Neutrophil (primary cell): ENCODE measurements around the gene C16orf82.

ENCODE experiments used
- H3K27ac ChIP-seq: fragments of 200-600 bp; sonication (generic); 2 replicates; pipeline ENCODE4 v1.5.1; 2016; ENCODE audit warnings: mild to moderate bottlenecking, moderate library complexity
- H3K27me3 ChIP-seq: fragments of 200-600 bp; sonication (generic); 2 replicates; pipeline ENCODE4 v1.6.0; 2016; ENCODE audit warnings: mild to moderate bottlenecking
- H3K36me3 ChIP-seq: fragments of 200-600 bp; sonication (generic); 2 replicates; pipeline ENCODE4 v1.5.1; 2017
- H3K4me1 ChIP-seq, 2 experiments: fragments of 200-600 bp in 1 of 2; sonication (generic) in 1 of 2; 1 replicate in 1 of 2; 2 replicates in 1 of 2; pipeline versions ENCODE4 v1.5.1 to v1.6.1; 2013 to 2016; ENCODE audit warnings: low read depth in 1 of 2, low read length in 1 of 2, mild to moderate bottlenecking in 1 of 2, moderate library complexity in 1 of 2; ENCODE audit not compliant: control insufficient read depth in 1 of 2, insufficient read depth in 1 of 2
- H3K4me3 ChIP-seq, 2 experiments: fragments of 200-600 bp in 1 of 2; sonication (generic) in 1 of 2; 1 replicate in 1 of 2; 2 replicates in 1 of 2; pipeline ENCODE4 v1.5.1; 2013 to 2016; ENCODE audit warnings: low read depth in 1 of 2, low read length in 1 of 2, mild to moderate bottlenecking in 1 of 2, moderate library complexity in 1 of 2
- H3K9me3 ChIP-seq: fragments of 200-600 bp; sonication (generic); 2 replicates; pipeline ENCODE4 v1.5.1; 2016
- CTCF ChIP-seq: fragments of 200-600 bp; sonication (generic); IDR thresholded peaks from 2 replicates; pipeline ENCODE4 v1.5.1; 2016; ENCODE audit warnings: antibody characterized with exemption

C16orf82 gene

GRCh38 chr16:27103954-27104353 is 37.2 kb downstream of the C16orf82 start:
- Histone ChIP-seq H3K27me3 (peaks cover 23% of the 10 kb centered on the region), H3K4me1 (no peaks in the 10 kb centered on the region), H3K36me3 (no peaks in the 10 kb centered on the region), H3K9me3 (no peaks in the 10 kb centered on the region), H3K27ac (no peak overlapping the region), H3K4me3 (no peak overlapping the region)
- no peak for TF ChIP-seq CTCF

GRCh38 chr16:27106305-27106704 is 39.6 kb downstream of the C16orf82 start:
- Histone ChIP-seq H3K27ac (no peak overlapping the region), H3K4me3 (no peak overlapping the region), H3K4me1 (peaks cover 0 to 7% of the 10 kb centered on the region in 2 experiments), H3K36me3 (no peaks in the 10 kb centered on the region), H3K27me3 (peaks cover 37% of the 10 kb centered on the region), H3K9me3 (no peaks in the 10 kb centered on the region)
- TF ChIP-seq CTCF: no peak

GRCh38 chr16:27107185-27107592 is 40.5 kb downstream of the C16orf82 start:
- no peak for TF ChIP-seq CTCF
- peaks cover 0 to 7% of the 10 kb centered on the region in 2 experiments for H3K4me1 ChIP-seq
- H3K36me3 ChIP-seq: no peaks in the 10 kb centered on the region
- H3K4me3 ChIP-seq: no peak overlapping the region
- H3K27ac ChIP-seq: no peak overlapping the region
- H3K9me3 ChIP-seq: no peaks in the 10 kb centered on the region
- peaks cover 37% of the 10 kb centered on the region for H3K27me3 ChIP-seq

- H3K36me3 ChIP-seq: no peaks in the 10 kb centered on the region
- peaks cover 0 to 7% of the 10 kb centered on the region in 2 experiments for H3K4me1 ChIP-seq
- no peak for TF ChIP-seq CTCF
Measured at GRCh38 chr16:27108051-27108770, 41.5 kb downstream of the C16orf82 start.

GRCh38 chr16:27108826-27109665 is 42.3 kb downstream of the C16orf82 start:
- H3K27me3 ChIP-seq: peaks cover 37% of the 10 kb centered on the region
- H3K4me3 ChIP-seq: peak overlapping the region in 1 of 2 experiments; percentile 29
- no peak for TF ChIP-seq CTCF
- no peaks in the 10 kb centered on the region for H3K36me3 ChIP-seq
- H3K27ac ChIP-seq: no peak overlapping the region
- H3K4me1 ChIP-seq: peaks cover 0 to 7% of the 10 kb centered on the region in 2 experiments
- H3K9me3 ChIP-seq: no peaks in the 10 kb centered on the region

More at GRCh38 chr16:27108051-27108770, 41.5 kb downstream of the C16orf82 start:
- Histone ChIP-seq H3K27me3 (peaks cover 37% of the 10 kb centered on the region), H3K27ac (no peak overlapping the region), H3K9me3 (no peaks in the 10 kb centered on the region), H3K4me3 (no peak overlapping the region)
